ENCODE data around the gene OR7A17.

- TF ChIP-seq CTCF (IDR thresholded peaks at IDR 0.05) (no peak), EP300 (IDR thresholded peaks at IDR 0.05) (no peak), POLR2A (IDR thresholded peaks at IDR 0.05) (no peak), POLR2AphosphoS5 (IDR thresholded peaks at IDR 0.05) (no peak)
These were observed 37.1 kb downstream of the OR7A17 start, which contains the start of gene OR7A10 for GRCh38 chr19:14848822-14849221.
